A673 (cell line): ENCODE measurements around the gene OTC. TPM values are rescaled to one million over a fixed set of nuclear protein-coding genes. Genes with fewer than 3 reads are reported as not detected.

ENCODE experiments used
- Bru-seq: library from RNA; stranded (reverse); fragments of 400-500 nt; gene quantifications from one replicate; lab custom pipeline; 2021; lab: Mats Ljungman, UMichigan
- BruChase-seq, 2 experiments: library from RNA; stranded (reverse); fragments of 400-500 nt; gene quantifications; one replicate each; lab custom pipeline; 2021; lab: Mats Ljungman, UMichigan
- BruUV-seq: library from RNA; stranded (reverse); fragments of 400-500 nt; replicated peaks from 2 replicates; lab custom pipeline; 2021; lab: Mats Ljungman, UMichigan
- CTCF ChIA-PET: fragments of 300-600 bp; sonication (Branson Sonifier 250); formaldehyde crosslinking; loops from one replicate; lab custom pipeline; 2022; ENCODE audit warnings: antibody characterized with exemption; lab: Charles Lee
- POLR2A ChIA-PET: fragments of 300-600 bp; sonication (Branson Sonifier 250); formaldehyde crosslinking; loops from one replicate; lab custom pipeline; 2022; ENCODE audit warnings: antibody characterized with exemption; ENCODE audit not compliant: low non-redundant PET; lab: Charles Lee
- DNase-seq: peaks from one replicate; pipeline ENCODE4 v3.0.0-alpha.2; 2015; ENCODE audit warnings: low spot score
- H3K27ac ChIP-seq: fragments of 200-600 bp; sonication (generic); 2 replicates; pipeline ENCODE4 v1.5.1; 2016; ENCODE audit warnings: mixed run types, low read depth, mild to moderate bottlenecking, mixed read lengths, antibody characterized with exemption, low read length; ENCODE audit not compliant: poor library complexity, severe bottlenecking
- H3K27me3 ChIP-seq: fragments of 200-600 bp; sonication (generic); replicated peaks from 2 replicates; pipeline ENCODE4 v1.6.1; 2017; ENCODE audit warnings: mixed run types, low read depth, mild to moderate bottlenecking, mixed read lengths, antibody characterized with exemption, low read length; ENCODE audit not compliant: insufficient read depth, poor library complexity
- H3K36me3 ChIP-seq: fragments of 200-600 bp; sonication (generic); 2 replicates; pipeline ENCODE4 v1.6.1; 2016; ENCODE audit warnings: mixed run types, mild to moderate bottlenecking, mixed read lengths, antibody characterized with exemption, low read length; ENCODE audit not compliant: insufficient read depth, poor library complexity, severe bottlenecking
- H3K4me1 ChIP-seq: fragments of 200-600 bp; sonication (generic); 2 replicates; pipeline ENCODE4 v1.6.1; 2017; ENCODE audit warnings: mixed run types, mild to moderate bottlenecking, mixed read lengths, antibody characterized with exemption, low read length; ENCODE audit not compliant: insufficient read depth, poor library complexity, severe bottlenecking
- H3K4me3 ChIP-seq: fragments of 200-600 bp; sonication (generic); 2 replicates; pipeline ENCODE4 v1.5.1; 2016; ENCODE audit warnings: low read depth, mixed run types, mild to moderate bottlenecking, mixed read lengths, low read length; ENCODE audit not compliant: poor library complexity, severe bottlenecking
- H3K9me3 ChIP-seq: fragments of 200-600 bp; sonication (generic); 2 replicates; pipeline ENCODE4 v1.6.1; 2016; ENCODE audit warnings: mixed run types, low read depth, mild to moderate bottlenecking, mixed read lengths, antibody characterized with exemption, low read length; ENCODE audit not compliant: poor library complexity, severe bottlenecking
- EZH2 ChIP-seq: fragments of 200-600 bp; sonication (generic); IDR thresholded peaks from 2 replicates; pipeline ENCODE4 v1.6.1; 2017; ENCODE audit warnings: borderline replicate concordance, low read depth, mild to moderate bottlenecking, mixed read lengths, antibody characterized with exemption, low read length; ENCODE audit not compliant: poor library complexity, severe bottlenecking
- intact Hi-C: fragments of 100-400 bp; cut with micrococcal nuclease; formaldehyde crosslinking; loops from one replicate; pipeline ENCODE4 v1.10.0; 2022; ENCODE audit not compliant: unreplicated experiment
- long read RNA-seq: library from polyadenylated mRNA; stranded (forward); transcript quantifications from one replicate; pipeline ENCODE4 v2.0.0, GENCODE V29; 2022
- total RNA-seq: library from RNA; stranded (reverse); gene quantifications from 2 replicates; pipeline ENCODE4 v1.2.3, GENCODE V29; 2021
- TF ChIP-seq, protein P1 (sequence below): fragments of 300-800, 200-600 bp; sonication (generic); conservative IDR thresholded peaks from 2 replicates; pipeline ENCODE4 v1.5.1; 2017; ENCODE audit warnings: low read depth, mild to moderate bottlenecking, antibody characterized with exemption, low read length, moderate library complexity, mixed read lengths

The OTC gene
- total RNA-seq (not detected in 2 replicates), Bru-seq, nascent RNA (not detected), BruChase-seq, experiment 1, labeled RNA remaining after a 2-hour chase (not detected), BruChase-seq, experiment 2, labeled RNA remaining after a 6-hour chase (not detected)
- long read RNA-seq: 0 reads

DNA sequence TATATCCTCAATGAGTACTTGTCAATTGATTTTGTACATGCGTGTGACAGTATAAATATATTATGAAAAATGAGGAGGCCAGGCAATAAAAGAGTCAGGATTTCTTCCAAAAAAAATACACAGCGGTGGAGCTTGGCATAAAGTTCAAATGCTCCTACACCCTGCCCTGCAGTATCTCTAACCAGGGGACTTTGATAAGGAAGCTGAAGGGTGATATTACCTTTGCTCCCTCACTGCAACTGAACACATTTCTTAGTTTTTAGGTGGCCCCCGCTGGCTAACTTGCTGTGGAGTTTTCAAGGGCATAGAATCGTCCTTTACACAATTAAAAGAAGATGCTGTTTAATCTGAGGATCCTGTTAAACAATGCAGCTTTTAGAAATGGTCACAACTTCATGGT is at the start of gene OTC:
TSS of gene OTC (plus strand) at position 243 of the 400 bp plus-strand sequence. CDS start at position 336, 93 bp downstream.
- Histone ChIP-seq H3K9me3 (no peaks in the 10 kb centered on the region), H3K4me3 (no peak within 1 kb of the TSS), H3K36me3 (no peaks in the 10 kb centered on the region), H3K27ac (no peak within 1 kb of the TSS), H3K27me3 (peaks cover 6% of the 10 kb centered on the region), H3K4me1 (no peaks in the 10 kb centered on the region)
- ChIA-PET POLR2A (no interaction called here), CTCF (no interaction called here)
- TF ChIP-seq, protein P1, sequence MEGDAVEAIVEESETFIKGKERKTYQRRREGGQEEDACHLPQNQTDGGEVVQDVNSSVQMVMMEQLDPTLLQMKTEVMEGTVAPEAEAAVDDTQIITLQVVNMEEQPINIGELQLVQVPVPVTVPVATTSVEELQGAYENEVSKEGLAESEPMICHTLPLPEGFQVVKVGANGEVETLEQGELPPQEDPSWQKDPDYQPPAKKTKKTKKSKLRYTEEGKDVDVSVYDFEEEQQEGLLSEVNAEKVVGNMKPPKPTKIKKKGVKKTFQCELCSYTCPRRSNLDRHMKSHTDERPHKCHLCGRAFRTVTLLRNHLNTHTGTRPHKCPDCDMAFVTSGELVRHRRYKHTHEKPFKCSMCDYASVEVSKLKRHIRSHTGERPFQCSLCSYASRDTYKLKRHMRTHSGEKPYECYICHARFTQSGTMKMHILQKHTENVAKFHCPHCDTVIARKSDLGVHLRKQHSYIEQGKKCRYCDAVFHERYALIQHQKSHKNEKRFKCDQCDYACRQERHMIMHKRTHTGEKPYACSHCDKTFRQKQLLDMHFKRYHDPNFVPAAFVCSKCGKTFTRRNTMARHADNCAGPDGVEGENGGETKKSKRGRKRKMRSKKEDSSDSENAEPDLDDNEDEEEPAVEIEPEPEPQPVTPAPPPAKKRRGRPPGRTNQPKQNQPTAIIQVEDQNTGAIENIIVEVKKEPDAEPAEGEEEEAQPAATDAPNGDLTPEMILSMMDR: no peak
- no peak for TF ChIP-seq EZH2
- no peak for DNase-seq
- intact Hi-C loops: no loop called here
- BruUV-seq: no TSS peak

GRCh38 chrX:38304010-38304409 is 48.4 kb upstream of the OTC start:
- ChIA-PET CTCF (interaction anchor here (0.5 kb wide), 1 partner anchor 10 kb away, joined by 4 read pairs; no protein-coding TSS in a partner anchor), POLR2A (no interaction called here)
- Histone ChIP-seq H3K27ac (no peak overlapping the region), H3K4me1 (no peaks in the 10 kb centered on the region), H3K27me3 (no peaks in the 10 kb centered on the region), H3K9me3 (no peaks in the 10 kb centered on the region), H3K4me3 (no peak overlapping the region), H3K36me3 (no peaks in the 10 kb centered on the region)
- BruUV-seq: no TSS peak
- peak; percentile 36 for DNase-seq
- intact Hi-C loops: no loop called here
- no peak for TF ChIP-seq EZH2
- TF ChIP-seq, protein P1: peak; percentile 43

GRCh38 chrX:38305971-38306370 is 46.4 kb upstream of the OTC start:
- TF ChIP-seq EZH2: no peak
- TF ChIP-seq, protein P1: no peak
- POLR2A ChIA-PET: no interaction called here
- Histone ChIP-seq H3K4me3 (no peak overlapping the region), H3K9me3 (no peaks in the 10 kb centered on the region), H3K36me3 (no peaks in the 10 kb centered on the region), H3K27ac (no peak overlapping the region), H3K27me3 (no peaks in the 10 kb centered on the region), H3K4me1 (no peaks in the 10 kb centered on the region)
- intact Hi-C loops: no loop called here
- BruUV-seq: no TSS peak
- DNase-seq: no peak
- CTCF ChIA-PET: no interaction called here
